NCI-H82 (cell line): ENCODE measurements around the gene CMIP.

ENCODE experiments used
- DNase-seq: peaks from one replicate; lab custom pipeline; 2025; lab: John Stamatoyannopoulos, UW

The CMIP gene

DNA sequence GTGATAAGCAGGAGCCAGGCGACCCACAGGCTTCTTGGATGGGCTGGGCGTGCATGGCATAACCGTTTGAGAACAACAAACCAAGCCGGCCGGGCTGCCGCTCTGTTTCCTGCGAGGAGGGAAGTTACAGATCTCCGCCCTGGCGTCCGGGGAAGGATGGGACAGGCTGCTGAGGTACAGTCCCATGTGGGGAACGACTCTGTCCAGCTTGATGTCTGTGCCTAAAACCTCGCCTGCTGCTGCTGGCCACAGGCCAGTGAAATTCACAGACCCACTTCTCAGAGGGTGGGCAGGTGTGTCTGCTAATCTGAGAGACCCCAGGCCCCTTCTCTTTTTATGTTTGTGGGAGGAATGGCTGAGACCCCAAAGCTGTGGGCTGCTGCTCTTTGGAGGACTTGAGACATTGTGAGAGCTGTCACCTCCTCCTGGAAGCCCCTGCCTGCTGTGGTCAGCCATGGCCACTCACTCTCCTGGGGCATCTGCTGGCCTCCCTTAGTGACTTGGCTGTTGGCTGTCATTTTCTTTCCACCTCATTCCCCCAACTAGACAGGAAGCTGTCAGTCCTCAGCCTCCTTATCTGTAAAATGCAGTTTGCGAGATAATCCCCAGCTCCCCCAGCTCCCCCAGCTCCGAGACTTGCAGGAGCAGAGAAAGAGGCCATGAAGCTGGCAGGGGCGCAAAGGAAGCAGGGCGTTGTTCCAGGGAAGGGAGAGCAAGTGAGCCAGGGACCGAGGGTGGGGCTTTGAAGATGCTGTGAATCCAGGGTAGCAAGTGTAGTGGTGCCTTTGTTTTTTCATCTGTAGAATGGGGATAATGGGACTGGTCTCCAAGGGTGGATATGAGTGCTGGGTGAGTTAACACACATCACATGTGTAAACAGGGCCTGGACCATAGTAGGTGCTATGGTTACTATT, 51.0 kb downstream of the CMIP start:
- no peak for DNase-seq

DNA sequence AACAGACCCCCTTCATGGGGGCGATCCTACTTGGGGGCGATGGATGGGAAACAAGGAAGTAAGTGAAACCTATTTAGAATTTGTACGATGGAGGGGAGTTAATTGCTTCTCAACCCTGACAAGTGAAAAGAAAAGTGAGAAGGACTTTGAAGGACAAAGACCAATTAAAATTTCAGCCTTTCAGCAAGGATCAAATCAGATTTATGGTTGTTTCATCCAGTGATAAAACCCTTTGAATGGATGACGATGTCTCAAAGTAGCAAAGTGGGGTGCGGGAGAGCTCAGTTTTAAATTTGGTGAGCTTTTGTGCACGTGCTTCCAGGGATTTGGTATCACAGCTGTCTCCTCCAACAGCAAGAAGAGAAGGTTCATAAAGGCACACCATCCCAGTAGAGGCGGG, 51.7 kb downstream of the CMIP start:
- no peak for DNase-seq

DNA sequence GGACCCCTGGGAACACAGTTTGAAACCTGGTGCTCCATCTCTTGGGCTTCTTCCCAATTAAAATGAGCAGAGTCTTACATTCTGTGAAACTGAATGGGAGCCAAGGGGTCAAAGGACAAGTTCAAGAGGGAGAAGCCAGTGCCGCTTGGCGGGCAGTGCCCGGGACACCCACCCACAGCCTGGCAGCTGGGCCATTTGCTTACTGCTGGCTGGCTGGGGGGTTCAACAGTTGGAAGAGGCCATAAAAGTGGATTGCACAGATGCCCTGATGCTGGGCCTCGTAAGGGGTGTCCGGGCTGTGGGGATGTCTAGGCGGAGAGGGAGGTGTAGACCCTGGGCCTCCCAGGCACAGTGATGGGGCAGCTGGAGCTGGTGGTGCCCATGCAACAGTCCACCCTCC, 52.1 kb downstream of the CMIP start:
- no peak for DNase-seq

DNA sequence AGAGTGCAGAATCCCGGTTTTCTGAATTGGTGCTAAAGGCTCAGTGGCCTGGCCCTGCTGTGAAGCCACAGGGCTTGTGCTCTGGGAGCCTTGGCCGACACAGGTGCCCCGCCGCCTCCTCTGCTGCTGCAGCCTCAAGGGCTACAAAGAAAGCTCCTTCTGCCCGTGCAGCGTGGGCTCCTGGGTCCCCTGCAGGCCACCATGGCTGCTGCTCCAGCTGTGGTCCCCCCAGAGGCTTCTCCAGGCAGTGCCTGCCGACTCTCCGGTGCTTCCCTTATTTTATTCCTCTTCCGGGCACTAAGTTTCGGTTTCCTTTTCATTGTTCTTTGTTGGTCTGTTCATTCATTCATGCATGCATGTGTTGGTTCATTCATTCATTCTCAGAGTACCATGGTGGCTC, 53.1 kb downstream of the CMIP start:
- DNase-seq: no peak

DNA sequence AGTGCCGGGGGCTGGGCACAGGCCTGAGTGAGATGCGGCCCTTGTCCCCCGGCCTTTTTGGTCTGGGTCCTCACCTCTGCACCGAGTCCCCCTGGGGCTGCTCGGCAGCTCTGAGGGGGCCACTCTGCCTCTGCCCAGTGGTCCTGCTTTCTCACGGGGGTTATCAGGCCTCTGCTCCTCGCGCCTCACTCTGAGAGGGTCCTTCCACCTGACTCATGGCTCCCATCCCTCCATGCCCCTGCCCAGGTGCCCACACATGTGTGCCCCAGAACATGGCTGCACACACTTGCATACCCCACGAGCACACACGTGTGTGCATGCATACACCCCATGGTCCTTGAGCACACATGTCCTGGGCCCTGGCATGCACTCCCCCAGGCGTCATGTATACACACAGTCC, 53.7 kb downstream of the CMIP start:
- no peak for DNase-seq

DNA sequence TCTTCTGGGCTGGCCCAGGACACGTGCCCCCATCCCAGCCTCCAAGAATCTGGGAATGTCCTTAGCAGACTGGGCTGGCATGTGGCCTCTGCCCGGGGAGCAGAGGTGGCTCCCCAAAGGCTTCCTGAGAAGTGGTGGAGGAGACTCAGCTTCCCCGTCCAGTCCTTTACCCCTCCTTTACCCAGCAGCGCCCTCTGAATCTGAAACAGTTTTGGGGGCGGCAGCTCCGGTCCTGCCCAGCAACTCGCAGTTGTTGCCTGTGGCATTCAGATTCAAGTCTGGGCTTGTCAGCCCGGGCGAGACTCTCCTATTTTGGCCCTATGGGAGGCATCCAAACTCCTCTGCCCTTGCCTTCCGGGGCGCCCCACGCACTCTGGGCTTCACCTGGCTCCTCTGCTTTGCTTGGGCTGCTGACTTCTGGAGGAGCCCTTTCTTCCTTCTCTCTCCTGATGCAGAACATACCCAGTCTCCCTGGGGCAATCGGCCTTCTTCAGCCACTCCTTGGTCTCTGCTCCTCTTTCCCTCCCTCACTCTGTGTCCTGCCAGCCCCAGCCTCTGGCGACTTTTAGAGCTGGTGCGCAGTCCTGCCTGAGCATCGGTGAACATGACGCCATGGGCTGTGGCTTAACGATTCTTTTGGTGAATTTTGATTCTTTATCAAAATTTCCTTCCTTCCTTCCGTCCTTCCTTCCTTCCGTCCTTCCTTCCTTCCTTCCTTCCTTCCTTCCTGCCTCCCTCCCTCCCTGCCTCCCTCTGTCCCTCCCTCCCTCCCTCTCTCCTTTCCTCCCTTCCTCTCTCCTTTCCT, 55.2 kb downstream of the CMIP start:
- no peak for DNase-seq

DNA sequence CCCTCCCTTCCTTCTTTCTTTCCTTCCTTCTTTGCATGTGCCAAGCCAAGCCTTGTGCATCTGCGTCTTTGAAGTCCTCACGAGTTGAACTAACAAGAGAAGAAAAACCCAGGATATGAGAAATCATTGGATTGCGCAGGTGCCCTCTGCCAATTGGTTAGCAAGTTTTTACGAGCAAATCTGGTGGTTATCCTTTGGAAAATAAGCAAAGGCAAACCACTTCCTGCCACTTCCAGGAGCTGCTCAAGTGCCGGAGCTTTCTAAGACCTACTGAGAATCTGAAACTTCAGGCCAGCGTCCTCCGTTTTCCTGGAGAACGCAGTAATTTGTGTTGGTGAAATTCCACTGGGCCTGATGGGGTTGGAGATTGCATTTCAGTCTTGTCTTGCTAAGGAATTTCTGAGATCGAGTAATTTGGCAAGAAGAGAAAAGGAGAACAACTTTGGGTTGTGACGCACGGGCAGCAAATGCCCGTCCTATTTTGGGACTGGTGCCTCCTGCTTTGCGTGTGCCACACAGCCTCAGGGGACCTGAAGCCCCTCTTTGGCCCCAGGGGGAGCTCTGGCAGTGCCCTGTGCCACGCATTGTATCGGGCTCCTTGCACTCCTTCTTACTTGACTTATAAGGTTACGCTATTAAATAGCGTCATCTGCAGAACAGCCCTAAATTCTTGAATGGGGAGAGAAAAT, 56.4 kb downstream of the CMIP start:
- DNase-seq: no peak

DNA sequence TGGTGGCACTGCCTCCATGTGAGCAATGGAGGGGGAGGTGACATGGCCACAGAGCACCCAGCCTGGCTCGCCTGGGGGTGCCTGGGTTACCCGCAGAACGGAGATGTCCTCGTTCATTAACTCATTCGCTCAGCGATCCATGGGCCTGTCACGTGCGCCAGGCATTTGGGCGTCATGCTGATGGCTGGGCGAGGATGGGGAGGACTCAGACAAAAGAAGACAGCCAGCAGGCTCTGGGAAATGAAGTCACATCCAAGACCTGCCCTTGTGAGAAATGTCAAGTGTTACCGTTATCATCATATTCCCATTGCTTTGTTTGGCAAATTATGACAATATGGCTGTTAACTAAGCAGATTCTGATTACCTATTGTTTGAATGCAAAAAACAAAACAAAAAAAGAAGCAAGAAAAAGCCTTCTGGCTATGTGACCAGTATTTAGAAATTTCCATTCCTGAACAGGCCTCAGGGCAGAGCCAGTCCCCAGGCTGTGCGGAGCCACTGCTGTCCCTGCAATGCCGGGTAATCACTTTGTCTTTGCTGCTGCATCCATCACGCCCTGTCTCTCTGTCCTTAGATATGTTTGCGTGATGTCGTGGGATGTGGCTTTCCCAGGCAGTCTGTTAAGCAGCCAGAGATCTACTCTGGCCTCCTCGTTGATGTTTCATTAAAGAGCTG, 57.9 kb downstream of the CMIP start:
- no peak for DNase-seq

DNA sequence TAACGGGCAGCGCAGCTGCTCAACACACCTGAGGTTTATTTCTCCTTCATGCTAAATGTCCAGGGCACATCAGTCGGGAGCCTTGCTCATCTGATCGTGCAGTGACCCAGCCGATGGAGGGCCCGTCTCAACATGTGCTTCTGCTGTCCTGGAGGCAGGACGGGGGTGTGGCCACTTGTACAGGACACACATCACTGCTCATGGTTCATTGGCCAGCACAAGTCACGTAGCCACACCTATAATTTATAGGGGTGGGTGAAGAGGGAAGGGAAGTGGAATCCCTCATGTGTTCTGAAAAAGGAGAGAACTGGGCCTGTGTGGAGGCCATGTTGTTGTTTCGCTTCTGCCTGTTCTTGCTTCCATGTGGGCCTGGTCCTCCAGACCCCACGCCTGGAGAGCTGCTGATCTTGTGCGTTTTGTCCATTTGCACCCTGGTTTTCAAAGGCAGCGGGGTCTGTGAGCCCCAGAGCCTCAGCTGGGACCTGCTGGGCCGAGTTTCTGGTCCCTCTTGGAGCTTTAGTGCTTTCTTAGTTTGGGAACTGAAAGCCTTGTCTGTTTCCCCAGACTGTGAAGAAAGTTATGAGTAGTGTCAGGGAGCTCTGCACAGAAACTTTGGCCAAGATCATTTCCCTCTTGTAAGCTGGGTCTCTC, 60.5 kb downstream of the CMIP start:
- DNase-seq: no peak

DNA sequence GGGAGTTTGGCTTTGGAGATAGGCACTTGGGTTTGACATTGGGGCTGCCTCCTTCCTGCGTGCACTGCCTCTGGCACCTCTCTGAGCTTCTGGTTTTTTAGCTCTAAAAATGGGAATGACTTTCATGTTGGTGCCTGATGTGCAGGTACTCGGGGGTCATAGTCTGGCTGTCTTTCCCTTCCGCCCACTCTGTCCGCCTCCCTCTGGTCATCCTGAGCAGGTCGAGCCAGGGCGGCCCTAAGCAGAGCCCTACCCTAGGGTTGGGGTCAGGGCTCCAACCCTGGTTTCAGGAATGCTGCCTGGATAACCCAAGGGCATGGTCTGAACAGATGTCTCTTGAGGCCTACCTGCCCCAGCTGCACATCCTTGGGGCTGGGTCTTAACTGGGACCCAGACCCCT, 64.8 kb downstream of the CMIP start:
- no peak for DNase-seq

DNA sequence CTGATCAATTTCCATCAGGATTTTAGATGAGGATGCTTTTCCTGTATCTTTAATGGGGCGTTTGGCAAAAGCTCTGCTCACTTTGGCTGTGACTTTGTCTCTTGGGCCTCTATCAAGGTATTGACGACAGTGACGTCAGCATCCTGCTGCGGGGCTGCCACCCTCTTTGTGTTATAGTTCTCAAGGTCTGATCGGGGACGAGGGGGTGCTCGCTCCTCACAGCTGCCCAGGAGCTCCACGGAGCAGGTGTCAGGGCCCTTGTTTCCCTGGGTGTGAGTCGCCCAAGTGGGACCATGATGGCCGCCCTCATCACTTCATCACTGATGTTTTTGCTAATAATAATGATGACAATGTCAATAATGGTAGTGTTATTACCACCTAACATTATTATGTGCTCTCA, 65.4 kb downstream of the CMIP start:
- DNase-seq: no peak

DNA sequence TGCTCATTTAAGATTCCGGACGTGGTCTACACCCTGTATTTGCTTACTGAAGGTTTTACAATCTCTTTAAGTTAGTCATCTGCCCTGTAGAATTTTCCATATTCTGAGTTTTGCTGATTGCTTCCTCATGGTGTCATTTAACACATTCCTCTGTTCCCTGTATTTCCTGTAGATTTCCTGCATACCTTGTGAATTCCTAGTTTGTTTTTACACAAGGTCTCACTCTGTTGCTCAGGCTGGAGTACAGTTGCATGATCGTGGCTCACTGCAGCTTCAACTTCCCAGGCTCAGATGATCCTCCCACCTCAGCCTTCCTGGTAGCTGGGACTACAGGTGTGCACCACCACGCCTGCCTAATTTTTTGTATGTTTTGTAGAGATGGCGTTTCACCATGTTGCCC, 66.8 kb downstream of the CMIP start:
- DNase-seq: no peak

DNA sequence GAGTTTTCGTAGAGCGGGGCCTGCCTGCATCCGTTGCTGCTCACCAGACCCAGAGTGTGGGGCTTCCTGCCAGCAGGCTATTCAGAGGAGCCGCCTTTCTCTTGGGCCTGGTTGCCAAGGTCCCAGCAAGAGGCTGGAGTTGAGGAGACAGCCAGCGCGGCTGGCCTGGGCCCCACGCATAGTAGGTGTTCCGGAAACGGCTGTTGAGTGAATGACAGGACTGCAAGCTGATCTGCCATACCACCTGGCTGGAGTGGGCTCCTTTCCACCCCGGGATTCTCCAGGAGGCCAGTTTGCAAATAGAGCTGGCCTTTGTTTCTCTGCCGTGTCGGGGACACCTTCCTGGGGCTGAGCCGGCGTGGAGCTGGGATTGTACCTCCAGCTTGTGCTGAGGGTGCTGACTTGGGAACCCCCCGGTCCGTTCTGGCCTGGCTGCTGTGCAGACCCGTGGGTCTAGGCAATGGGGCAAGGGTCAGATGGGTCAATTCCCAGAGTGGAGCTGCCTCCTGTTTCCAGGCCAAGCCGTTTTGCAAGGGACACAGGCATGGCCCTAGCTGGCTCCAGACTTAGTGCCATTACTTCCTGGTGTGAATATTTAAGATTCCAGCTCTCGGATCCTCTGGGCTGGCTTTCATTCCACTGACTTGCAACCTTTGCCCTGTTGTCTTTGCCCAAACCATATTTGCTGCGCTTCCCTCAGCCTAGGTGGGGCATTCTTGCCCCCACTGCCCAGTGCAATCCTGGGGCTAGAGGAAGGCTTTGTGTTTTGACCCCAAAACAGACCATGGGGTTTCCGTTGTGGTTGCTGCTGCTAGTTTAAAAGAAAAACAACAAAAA, 68.8 kb downstream of the CMIP start:
- no peak for DNase-seq

DNA sequence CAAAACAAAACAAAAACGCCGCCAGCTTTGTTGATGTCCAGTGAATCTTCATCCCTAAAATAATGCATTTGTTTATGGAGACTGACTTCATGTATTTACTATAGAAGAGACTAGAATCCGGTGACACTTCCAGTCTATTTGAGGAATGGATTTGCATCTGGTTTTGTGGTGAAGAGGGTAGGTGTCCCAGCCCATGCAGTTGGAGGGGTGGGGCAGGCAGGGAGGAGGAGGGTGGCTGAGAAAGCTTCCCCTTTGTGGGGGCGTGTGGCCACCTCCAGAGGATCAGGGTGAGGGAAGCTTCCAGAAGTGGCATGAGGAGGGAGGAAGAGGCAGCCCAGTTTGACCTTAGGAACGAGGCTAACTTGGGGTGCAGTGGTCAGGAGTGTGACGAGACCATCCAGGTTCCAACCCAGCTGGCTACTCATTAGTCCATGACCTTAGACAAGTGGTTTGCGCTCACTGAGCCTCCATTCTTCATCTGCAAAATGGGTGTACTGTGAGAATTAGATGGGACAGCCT, 69.5 kb downstream of the CMIP start:
- no peak for DNase-seq

DNA sequence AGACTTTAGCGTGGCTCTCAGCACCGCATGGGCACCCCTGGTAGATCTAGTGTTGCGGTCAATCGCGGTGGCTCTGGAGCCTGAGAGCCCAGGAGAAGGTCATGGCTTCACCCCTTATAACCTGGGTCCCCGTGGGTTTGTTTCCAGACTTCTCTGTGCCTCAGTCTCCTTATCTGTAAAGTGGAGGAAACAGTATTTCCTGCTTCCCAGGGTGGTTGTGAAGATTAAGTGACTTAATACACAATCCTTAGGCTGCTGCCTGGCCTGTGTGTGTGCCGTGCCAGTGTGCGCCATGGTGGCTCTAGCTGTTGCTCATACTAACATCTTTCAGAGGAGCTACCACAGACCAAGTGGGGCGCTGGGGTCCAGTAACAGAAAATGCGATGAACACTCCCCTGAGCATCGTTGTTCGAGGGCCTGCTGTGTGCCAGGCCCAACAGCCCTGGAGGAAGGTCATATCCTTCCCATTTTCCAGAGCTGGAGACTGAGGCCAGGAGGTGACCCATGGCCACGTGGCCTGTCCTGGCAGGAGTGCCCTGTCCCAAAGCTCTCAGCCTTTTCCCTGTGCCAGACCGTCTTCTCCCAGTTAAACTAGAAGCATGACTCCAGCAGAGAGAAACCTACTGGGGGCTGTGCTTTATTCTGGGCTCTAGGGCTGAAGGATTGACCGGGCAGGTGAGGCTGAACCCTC, 70.1 kb downstream of the CMIP start:
- DNase-seq: no peak

DNA sequence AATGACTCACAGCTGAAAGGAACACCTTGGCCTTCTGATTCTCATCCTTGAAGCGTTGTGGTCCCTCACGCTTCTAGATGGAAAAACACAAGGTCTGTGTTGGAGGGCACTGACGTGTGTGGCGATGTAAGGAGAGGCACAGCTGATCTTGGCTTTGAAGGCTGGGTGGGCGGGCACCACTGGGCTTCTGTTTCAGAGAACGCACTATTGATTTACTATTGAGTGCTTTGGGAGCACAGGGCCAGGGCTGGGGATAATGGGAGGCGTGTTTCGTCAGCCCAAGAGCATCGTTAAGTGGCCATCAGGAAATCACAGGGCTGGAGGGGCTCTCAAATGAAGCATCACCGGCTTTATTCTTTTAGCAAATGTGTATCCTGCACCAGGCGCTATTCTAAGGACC, 70.7 kb downstream of the CMIP start:
- DNase-seq: no peak

DNA sequence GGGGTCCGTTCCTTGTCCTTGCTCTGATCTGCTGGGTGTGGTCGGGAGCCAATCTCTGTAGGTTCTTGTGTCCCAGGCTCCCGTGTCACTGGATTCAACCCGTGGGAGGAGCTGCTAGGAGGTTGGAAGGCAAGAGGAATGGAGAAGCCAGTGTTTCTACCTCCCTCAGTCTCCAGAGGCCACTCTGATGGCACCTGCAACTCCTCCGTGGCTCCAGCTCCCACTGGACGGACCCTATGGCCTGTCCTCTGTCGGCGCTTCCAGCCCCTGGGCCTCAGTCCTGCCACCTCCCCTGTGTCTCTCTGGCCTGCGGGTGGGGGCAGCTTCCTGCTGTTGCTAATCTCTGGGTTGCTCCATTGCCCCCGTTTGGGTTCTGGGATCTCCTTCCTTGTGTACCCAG, 71.1 kb downstream of the CMIP start:
- DNase-seq: no peak

DNA sequence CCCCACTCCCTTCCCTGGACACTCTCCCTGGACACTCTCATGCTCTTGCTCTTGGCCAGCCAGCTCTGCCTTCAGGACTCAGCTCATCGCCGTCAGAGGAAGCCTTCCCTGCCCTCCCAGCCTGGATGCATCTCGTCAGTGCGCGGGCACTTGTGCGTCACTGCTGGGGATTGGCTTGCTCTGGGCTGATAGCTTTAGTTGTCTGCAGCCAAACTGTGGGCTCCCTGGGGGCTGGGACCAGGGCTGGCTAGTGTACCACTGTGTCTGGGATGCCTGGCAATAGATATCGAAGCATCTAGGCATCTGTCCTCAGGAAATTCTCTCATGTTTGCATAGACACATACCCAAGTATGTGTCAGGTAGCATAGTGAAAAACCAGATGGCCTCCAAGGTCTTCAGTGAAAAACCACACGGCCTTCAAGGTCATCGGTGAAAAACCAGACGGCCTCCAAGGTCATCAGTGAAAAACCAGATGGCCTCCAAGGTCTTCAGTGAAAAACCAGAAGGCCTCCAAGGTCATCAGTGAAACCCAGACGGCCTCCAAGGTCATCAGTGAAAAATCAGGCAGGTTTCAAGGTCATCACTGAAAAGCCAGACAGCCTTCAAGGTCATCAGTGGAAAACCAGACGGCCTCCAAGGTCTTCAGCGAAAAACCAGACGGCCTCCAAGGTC, 72.0 kb downstream of the CMIP start:
- no peak for DNase-seq

DNA sequence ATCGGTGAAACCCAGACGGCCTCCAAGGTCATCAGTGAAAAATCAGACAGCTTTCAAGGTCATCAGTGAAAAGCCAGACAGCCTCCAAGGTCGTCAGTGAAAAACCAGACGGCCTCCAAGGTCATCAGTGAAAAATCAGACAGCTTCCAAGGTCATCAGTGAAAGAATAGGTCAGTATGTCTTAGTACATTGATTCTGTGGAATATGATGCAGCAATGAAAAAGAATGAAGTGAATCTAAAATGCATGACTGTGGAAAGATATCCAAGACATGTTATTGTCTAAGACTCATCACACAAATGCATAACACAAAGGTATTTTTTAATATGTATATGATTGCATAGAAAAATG, 72.5 kb downstream of the CMIP start:
- no peak for DNase-seq
